Thyroid gland (tissue), 4 donors: ENCODE data around the gene SMYD4.

ENCODE experiments used
- POLR2A ChIP-seq, 2 donors: fragments of 450-650 bp; IDR thresholded peaks; one replicate each; pipeline ENCODE4 v1.6.1; 2017; ENCODE audit warnings: antibody characterized with exemption in 2 of 2, mild to moderate bottlenecking in 2 of 2, moderate library complexity in 1 of 2
- TF ChIP-seq, protein P1 (sequence below), 6 experiments: fragments of 200-600 bp in 3 of 6; fragments of 450-650 bp in 3 of 6; sonication (generic) in 3 of 6; IDR thresholded peaks; one replicate each; pipeline ENCODE4 v1.5.1; 2016 to 2019; ENCODE audit warnings: antibody characterized with exemption in 6 of 6, mild to moderate bottlenecking in 2 of 6, inconsistent platforms in 1 of 6, moderate library complexity in 1 of 6

GRCh38 chr17:1868090-1868489, 38.4 kb upstream of the SMYD4 start:
- TF ChIP-seq, protein P1, sequence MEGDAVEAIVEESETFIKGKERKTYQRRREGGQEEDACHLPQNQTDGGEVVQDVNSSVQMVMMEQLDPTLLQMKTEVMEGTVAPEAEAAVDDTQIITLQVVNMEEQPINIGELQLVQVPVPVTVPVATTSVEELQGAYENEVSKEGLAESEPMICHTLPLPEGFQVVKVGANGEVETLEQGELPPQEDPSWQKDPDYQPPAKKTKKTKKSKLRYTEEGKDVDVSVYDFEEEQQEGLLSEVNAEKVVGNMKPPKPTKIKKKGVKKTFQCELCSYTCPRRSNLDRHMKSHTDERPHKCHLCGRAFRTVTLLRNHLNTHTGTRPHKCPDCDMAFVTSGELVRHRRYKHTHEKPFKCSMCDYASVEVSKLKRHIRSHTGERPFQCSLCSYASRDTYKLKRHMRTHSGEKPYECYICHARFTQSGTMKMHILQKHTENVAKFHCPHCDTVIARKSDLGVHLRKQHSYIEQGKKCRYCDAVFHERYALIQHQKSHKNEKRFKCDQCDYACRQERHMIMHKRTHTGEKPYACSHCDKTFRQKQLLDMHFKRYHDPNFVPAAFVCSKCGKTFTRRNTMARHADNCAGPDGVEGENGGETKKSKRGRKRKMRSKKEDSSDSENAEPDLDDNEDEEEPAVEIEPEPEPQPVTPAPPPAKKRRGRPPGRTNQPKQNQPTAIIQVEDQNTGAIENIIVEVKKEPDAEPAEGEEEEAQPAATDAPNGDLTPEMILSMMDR (IDR thresholded peaks at IDR 0.05): no peak
- no peak for TF ChIP-seq POLR2A (IDR thresholded peaks at IDR 0.05)
